A549 (cell line): ENCODE measurements around the gene CLSTN2. TPM values are rescaled to one million over a fixed set of nuclear protein-coding genes. Genes with fewer than 3 reads are reported as not detected.

ENCODE experiments used
- ATAC-seq, 2 experiments: fragments of 200-7000 bp in 1 of 2; fragments of >200 bp in 1 of 2; cut with Nextera tagmentation in 1 of 2; cut with Tn5 transposase in 1 of 2; 3 replicates each; pipeline versions ENCODE4 v1.8.0 to v1.9.1; 2018 to 2020; ENCODE audit warnings: mild to moderate bottlenecking in 1 of 2, moderate library complexity in 1 of 2
- CTCF ChIA-PET: fragments of 300-600 bp; sonication (Branson Sonifier 250); formaldehyde crosslinking; extraction: SDS; loops from one replicate; lab custom pipeline; 2021; ENCODE audit warnings: antibody characterized with exemption, inconsistent platforms; lab: Yijun Ruan, JAX
- POLR2A ChIA-PET: fragments of 350-600 bp; formaldehyde crosslinking; extraction: SDS; loops from one replicate; lab custom pipeline; 2021; ENCODE audit warnings: antibody characterized with exemption, inconsistent platforms; lab: Yijun Ruan, JAX
- DNase-seq, 2 experiments: peaks; one replicate each; pipeline versions ENCODE4 v3.0.0 to v3.0.0-alpha.2; 2011 to 2016; ENCODE audit warnings: low read depth in 1 of 2, low spot score in 1 of 2
- FAIRE-seq: peaks from 2 replicates; lab custom pipeline; 2011; peaks lifted over from hg19 to GRCh38; lab: Jason Lieb, UNC
- H3K27ac ChIP-seq, 2 experiments: fragments of >200 bp; sonication (Bioruptor Twin); formaldehyde crosslinking; 3 replicates each; pipeline ENCODE4 v1.5.1; 2016 to 2017
- H3K4me1 ChIP-seq: fragments of >200 bp; sonication (Bioruptor Twin); formaldehyde crosslinking; 3 replicates; pipeline ENCODE4 v1.6.1; 2016
- H3K4me2 ChIP-seq: fragments of >200 bp; sonication (Bioruptor Twin); formaldehyde crosslinking; 3 replicates; pipeline ENCODE4 v1.6.1; 2016
- H3K4me3 ChIP-seq: fragments of >200 bp; sonication (Bioruptor Twin); formaldehyde crosslinking; 3 replicates; pipeline ENCODE4 v1.5.1; 2016
- H3K9me3 ChIP-seq: fragments of >200 bp; sonication (Bioruptor Twin); formaldehyde crosslinking; 3 replicates; pipeline ENCODE4 v1.6.1; 2016
- BHLHE40 ChIP-seq: IDR thresholded peaks from 2 replicates; pipeline ENCODE4 v1.6.1; 2012; ENCODE audit warnings: low read depth, low read length, inconsistent platforms
- CBX2 ChIP-seq: fragments of 200-600 bp; sonication (generic); IDR thresholded peaks from 2 replicates; pipeline ENCODE4 v1.6.1; 2016; ENCODE audit warnings: low read depth, mild to moderate bottlenecking, borderline replicate concordance
- CEBPB ChIP-seq, 2 experiments: fragments of >200 bp in 1 of 2; sonication (Bioruptor Twin) in 1 of 2; formaldehyde crosslinking in 1 of 2; IDR thresholded peaks; 2 replicates each; pipeline ENCODE4 v1.6.1; 2012 to 2016
- CHD2 ChIP-seq: fragments of 150-350 bp; IDR thresholded peaks from 2 replicates; pipeline ENCODE4 v1.6.1; 2014; ENCODE audit warnings: low read length; ENCODE audit not compliant: partially characterized antibody
- CHD4 ChIP-seq: fragments of 200-600 bp; sonication (generic); IDR thresholded peaks from 2 replicates; pipeline ENCODE4 v1.6.1; 2016; ENCODE audit warnings: antibody characterized with exemption, mild to moderate bottlenecking, borderline replicate concordance
- EHF ChIP-seq: fragments of 250-450 bp; sonication (Bioruptor Pico); IDR thresholded peaks from 2 replicates; pipeline ENCODE4 v1.5.0; 2020; ENCODE audit warnings: mild to moderate bottlenecking
- EP300 ChIP-seq, 2 experiments: fragments of >200 bp; sonication (Bioruptor Twin); formaldehyde crosslinking; IDR thresholded peaks; 2 replicates in 1 of 2; 3 replicates in 1 of 2; pipeline ENCODE4 v1.6.1; 2016 to 2017
- FOSB ChIP-seq: fragments of 250-450 bp; sonication (Bioruptor Pico); IDR thresholded peaks from 2 replicates; pipeline ENCODE4 v1.5.0; 2020; ENCODE audit warnings: mild to moderate bottlenecking, moderate library complexity
- FOXS1 ChIP-seq: fragments of 250-450 bp; sonication (Bioruptor Pico); IDR thresholded peaks from 2 replicates; pipeline ENCODE4 v1.5.0; 2020; ENCODE audit warnings: mild to moderate bottlenecking, moderate library complexity
- GATA3 ChIP-seq: IDR thresholded peaks from 2 replicates; pipeline ENCODE4 v1.6.1; 2012; ENCODE audit warnings: borderline replicate concordance
- HDAC2 ChIP-seq: fragments of 200-600 bp; sonication (generic); IDR thresholded peaks from 2 replicates; pipeline ENCODE4 v1.6.1; 2016
- HEYL ChIP-seq: fragments of 250-450 bp; sonication (Bioruptor Pico); IDR thresholded peaks from 2 replicates; pipeline ENCODE4 v1.8.0; 2021; ENCODE audit warnings: mild to moderate bottlenecking, moderate library complexity
- HOXA7 ChIP-seq: fragments of 250-450 bp; sonication (Bioruptor Pico); IDR thresholded peaks from 2 replicates; pipeline ENCODE4 v1.5.0; 2020; ENCODE audit warnings: mild to moderate bottlenecking, moderate library complexity
- HOXB13 ChIP-seq: fragments of 250-450 bp; sonication (Bioruptor Pico); IDR thresholded peaks from 2 replicates; pipeline ENCODE4 v1.5.0; 2020; ENCODE audit warnings: low read depth, mild to moderate bottlenecking, moderate library complexity
- HOXB5 ChIP-seq: fragments of 250-450 bp; sonication (Bioruptor Pico); IDR thresholded peaks from 2 replicates; pipeline ENCODE4 v1.5.0; 2020; ENCODE audit warnings: mild to moderate bottlenecking, moderate library complexity
- JUNB ChIP-seq: fragments of >200 bp; sonication (Bioruptor Twin); formaldehyde crosslinking; IDR thresholded peaks from 2 replicates; pipeline ENCODE4 v1.6.1; 2016
- KDM1A ChIP-seq: fragments of 200-600 bp; sonication (generic); IDR thresholded peaks from 2 replicates; pipeline ENCODE4 v1.6.1; 2016; ENCODE audit warnings: low read depth, mild to moderate bottlenecking
- MAFK ChIP-seq: fragments of 450-650 bp; IDR thresholded peaks from 2 replicates; pipeline ENCODE4 v1.6.1; 2014; ENCODE audit not compliant: partially characterized antibody
- MYC ChIP-seq: IDR thresholded peaks from 2 replicates; pipeline ENCODE4 v1.6.1; 2012; ENCODE audit warnings: mild to moderate bottlenecking, inconsistent platforms, low read length, improper control_type of control experiment, borderline replicate concordance
- NFE2L2 ChIP-seq: fragments of 150-350 bp; conservative IDR thresholded peaks from 2 replicates; pipeline ENCODE4 v1.6.1; 2014; ENCODE audit warnings: low read length
- NPAS2 ChIP-seq: fragments of 250-450 bp; sonication (Bioruptor Pico); IDR thresholded peaks from 2 replicates; pipeline ENCODE4 v1.8.0; 2022; ENCODE audit warnings: mild to moderate bottlenecking, moderate library complexity, borderline replicate concordance
- NR3C1 ChIP-seq: fragments of >200 bp; sonication (Bioruptor Twin); formaldehyde crosslinking; IDR thresholded peaks from 3 replicates; pipeline ENCODE4 v1.6.1; 2017
- POLR2AphosphoS2 ChIP-seq: conservative IDR thresholded peaks from 2 replicates; pipeline ENCODE4 v1.6.1; 2012; ENCODE audit warnings: low read length, improper control_type of control experiment, inconsistent platforms
- RAD21 ChIP-seq, 2 experiments: fragments of >200 bp in 1 of 2; sonication (Bioruptor Twin) in 1 of 2; formaldehyde crosslinking in 1 of 2; IDR thresholded peaks in 1 of 2; conservative IDR thresholded peaks in 1 of 2; 2 replicates in 1 of 2; 3 replicates in 1 of 2; pipeline ENCODE4 v1.6.1; 2012 to 2018; ENCODE audit warnings: inconsistent platforms in 1 of 2
- RCOR1 ChIP-seq: fragments of 150-350 bp; IDR thresholded peaks from 2 replicates; pipeline ENCODE4 v1.6.1; 2014; ENCODE audit warnings: antibody characterized with exemption, low read length, low read depth
- RNF2 ChIP-seq: fragments of 200-600 bp; sonication (generic); IDR thresholded peaks from 2 replicates; pipeline ENCODE4 v1.6.1; 2016; ENCODE audit warnings: low read depth, mild to moderate bottlenecking, antibody characterized with exemption, moderate library complexity, borderline replicate concordance
- SMC3 ChIP-seq: fragments of >200 bp; sonication (Bioruptor Twin); formaldehyde crosslinking; IDR thresholded peaks from 3 replicates; pipeline ENCODE4 v1.6.1; 2018; ENCODE audit warnings: inconsistent platforms
- ZC3H11A ChIP-seq: fragments of 450-650 bp; IDR thresholded peaks from 2 replicates; pipeline ENCODE4 v1.6.1; 2014; ENCODE audit warnings: antibody characterized with exemption, mild to moderate bottlenecking
- ZNF302 ChIP-seq: fragments of 250-450 bp; sonication (Bioruptor Pico); IDR thresholded peaks from 2 replicates; pipeline ENCODE4 v1.9.0; 2021; ENCODE audit warnings: inconsistent platforms, mild to moderate bottlenecking, moderate library complexity
- WGBS: methylation state at CpG from one replicate; pipeline ENCODE4 v1.1.6; 2017; ENCODE audit errors: missing lambda C conversion rate; 5-methylcytosine and 5-hydroxymethylcytosine counted together
- polyA plus RNA-seq, 4 experiments: library from polyadenylated mRNA; depleted of rRNA in 3 of 4; stranded (reverse); fragments of >200 nt; fragmentation: RNase III in 1 of 4; extraction: RNeasy Plus Mini Kit Qiagen cat#74134 plus additional on column Dnase treatment in 1 of 4; gene quantifications; 2 replicates in 3 of 4; 3 replicates in 1 of 4; pipeline ENCODE4 v1.2.3, GENCODE V29; 2011 to 2017
- TF ChIP-seq, protein P1 (sequence below): fragments of >200 bp; sonication (Bioruptor Twin); formaldehyde crosslinking; IDR thresholded peaks from 2 replicates; pipeline ENCODE4 v1.6.1; 2016
- TF ChIP-seq, protein P2 (sequence below): fragments of >200 bp; sonication (Bioruptor Twin); formaldehyde crosslinking; IDR thresholded peaks from 3 replicates; pipeline ENCODE4 v1.6.1; 2016
- TF ChIP-seq, protein P3 (sequence below): IDR thresholded peaks from 2 replicates; pipeline ENCODE4 v1.6.1; 2012; ENCODE audit warnings: low read depth, borderline replicate concordance
- TF ChIP-seq, protein P4 (sequence below): IDR thresholded peaks from 2 replicates; pipeline ENCODE4 v1.6.1; 2012
- TF ChIP-seq, protein P5 (sequence below): IDR thresholded peaks from 2 replicates; pipeline ENCODE4 v1.6.1; 2012

The CLSTN2 gene
- polyA plus RNA-seq, 2 of the 4 experiments (the other 2 are of a cell fraction): 0.03 to 0.04 TPM

DNA sequence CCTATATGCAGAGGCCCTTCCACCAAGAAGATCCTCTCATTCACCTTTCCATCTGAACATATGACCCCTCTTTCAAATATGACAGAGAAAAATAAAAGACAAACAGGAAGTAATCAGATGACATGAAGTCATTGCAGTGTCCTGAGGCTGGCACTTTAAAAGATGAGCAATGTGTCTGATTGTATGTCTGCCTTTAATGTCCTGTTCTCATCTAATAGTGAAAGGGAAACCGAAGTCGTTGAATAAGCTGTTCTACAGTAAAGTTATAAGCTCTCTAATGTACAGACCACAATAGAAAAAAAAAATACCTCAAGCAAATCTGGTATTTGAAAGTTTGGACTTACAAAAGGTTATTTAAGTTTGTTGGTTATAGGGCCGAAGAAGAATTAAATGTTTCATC lies 243.0 kb downstream of the CLSTN2 start:
- H3K4me2 ChIP-seq: no peak overlapping the region
- WGBS: 19% methylated on average over 3 of the region's 3 CpGs
- no peak for DNase-seq
- no peaks in the 10 kb centered on the region for H3K4me1 ChIP-seq
- ChIA-PET POLR2A (no interaction called here), CTCF (no interaction called here)
- TF ChIP-seq EP300 (IDR thresholded peaks at IDR 0.05): no peak
- no peak for TF ChIP-seq HDAC2
- TF ChIP-seq RAD21 (conservative IDR thresholded peaks at IDR 0.05 in 1 of 2, IDR thresholded peaks at IDR 0.05 in 1 of 2): no peak
- TF ChIP-seq HOXB5 (CRISPR knock-in tag): no peak
- TF ChIP-seq NPAS2 (CRISPR knock-in tag): no peak
- TF ChIP-seq, protein P1, sequence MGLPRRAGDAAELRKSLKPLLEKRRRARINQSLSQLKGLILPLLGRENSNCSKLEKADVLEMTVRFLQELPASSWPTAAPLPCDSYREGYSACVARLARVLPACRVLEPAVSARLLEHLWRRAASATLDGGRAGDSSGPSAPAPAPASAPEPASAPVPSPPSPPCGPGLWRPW: no peak
- TF ChIP-seq MYC: no peak
- TF ChIP-seq MAFK: no peak
- no peak for TF ChIP-seq FOXS1 (CRISPR knock-in tag)
- TF ChIP-seq JUNB: no peak
- no peak for FAIRE-seq
- H3K4me3 ChIP-seq: no peak overlapping the region
- H3K9me3 ChIP-seq: no peaks in the 10 kb centered on the region
- no peak overlapping the region for H3K27ac ChIP-seq
- ATAC-seq: no peak

DNA sequence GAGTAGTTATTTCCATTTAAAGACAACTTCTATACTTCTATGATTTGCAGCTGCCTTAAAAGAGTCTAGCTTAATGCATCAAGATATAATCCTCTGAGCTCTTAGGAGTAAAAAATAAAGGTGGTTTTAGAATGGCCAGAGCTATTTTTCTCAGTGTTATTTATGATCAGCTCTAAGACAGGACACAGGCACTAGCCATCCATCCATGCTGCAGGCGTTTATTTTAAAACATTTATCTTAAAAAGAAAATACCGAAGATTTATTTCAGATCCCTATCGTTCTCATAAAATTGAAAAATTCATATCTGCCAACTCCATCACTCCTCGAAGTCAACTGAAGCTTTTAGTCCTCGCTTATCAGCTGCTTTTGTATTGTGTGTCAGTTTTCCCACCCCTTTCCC lies 243.5 kb downstream of the CLSTN2 start:
- 24% methylated on average over 5 of the region's 5 CpGs for WGBS
- no peak overlapping the region for H3K27ac ChIP-seq
- no peaks in the 10 kb centered on the region for H3K4me1 ChIP-seq
- no peak overlapping the region for H3K4me3 ChIP-seq
- no peaks in the 10 kb centered on the region for H3K9me3 ChIP-seq
- POLR2A ChIA-PET: no interaction called here
- DNase-seq (no peak), FAIRE-seq (no peak), ATAC-seq (no peak)
- no peak for TF ChIP-seq RCOR1
- TF ChIP-seq HEYL (CRISPR knock-in tag): no peak
- TF ChIP-seq, protein P2, sequence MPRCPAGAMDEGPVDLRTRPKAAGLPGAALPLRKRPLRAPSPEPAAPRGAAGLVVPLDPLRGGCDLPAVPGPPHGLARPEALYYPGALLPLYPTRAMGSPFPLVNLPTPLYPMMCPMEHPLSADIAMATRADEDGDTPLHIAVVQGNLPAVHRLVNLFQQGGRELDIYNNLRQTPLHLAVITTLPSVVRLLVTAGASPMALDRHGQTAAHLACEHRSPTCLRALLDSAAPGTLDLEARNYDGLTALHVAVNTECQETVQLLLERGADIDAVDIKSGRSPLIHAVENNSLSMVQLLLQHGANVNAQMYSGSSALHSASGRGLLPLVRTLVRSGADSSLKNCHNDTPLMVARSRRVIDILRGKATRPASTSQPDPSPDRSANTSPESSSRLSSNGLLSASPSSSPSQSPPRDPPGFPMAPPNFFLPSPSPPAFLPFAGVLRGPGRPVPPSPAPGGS: no peak
- no peak for TF ChIP-seq HOXB5 (CRISPR knock-in tag)
- TF ChIP-seq, protein P3, sequence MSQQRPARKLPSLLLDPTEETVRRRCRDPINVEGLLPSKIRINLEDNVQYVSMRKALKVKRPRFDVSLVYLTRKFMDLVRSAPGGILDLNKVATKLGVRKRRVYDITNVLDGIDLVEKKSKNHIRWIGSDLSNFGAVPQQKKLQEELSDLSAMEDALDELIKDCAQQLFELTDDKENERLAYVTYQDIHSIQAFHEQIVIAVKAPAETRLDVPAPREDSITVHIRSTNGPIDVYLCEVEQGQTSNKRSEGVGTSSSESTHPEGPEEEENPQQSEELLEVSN: no peak
- no peak for TF ChIP-seq ZC3H11A
- TF ChIP-seq CHD4: no peak
- no peak for TF ChIP-seq NFE2L2
- TF ChIP-seq KDM1A: no peak
- TF ChIP-seq EHF: no peak
- no peak for TF ChIP-seq RNF2
- no peak for TF ChIP-seq HOXB13 (CRISPR knock-in tag)
- no peak for TF ChIP-seq CEBPB (IDR thresholded peaks at IDR 0.05)
- H3K4me2 ChIP-seq: no peak overlapping the region
- CTCF ChIA-PET: no interaction called here

DNA sequence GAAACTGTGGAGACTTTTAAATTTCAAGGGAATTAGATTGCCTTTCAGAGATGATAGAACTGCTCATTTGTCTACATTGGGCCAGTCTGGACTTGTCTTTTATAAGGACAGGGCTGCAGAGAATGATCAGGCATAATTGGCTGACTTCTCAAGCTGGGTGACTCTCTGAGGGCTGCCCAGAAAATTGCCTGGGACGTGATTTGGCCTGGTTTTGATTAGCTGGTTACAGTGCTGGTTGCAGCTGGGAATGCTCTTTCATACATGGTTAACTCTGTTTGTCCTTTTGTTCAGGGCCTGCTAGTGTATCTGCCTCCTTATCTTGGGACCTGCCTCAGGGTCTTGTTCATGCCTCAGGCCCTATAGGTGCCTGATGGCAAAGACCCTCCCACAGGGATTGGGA lies 245.6 kb downstream of the CLSTN2 start:
- no peak for ATAC-seq
- FAIRE-seq: no peak
- Histone ChIP-seq H3K4me1 (no peaks in the 10 kb centered on the region), H3K9me3 (no peaks in the 10 kb centered on the region), H3K4me2 (no peak overlapping the region), H3K4me3 (no peak overlapping the region), H3K27ac (no peak overlapping the region)
- ChIA-PET CTCF (no interaction called here), POLR2A (no interaction called here)
- 0% methylated on average over 1 of the region's 1 CpG for WGBS
- DNase-seq: no peak
- TF ChIP-seq MAFK (no peak), POLR2AphosphoS2 (no peak), FOSB (CRISPR knock-in tag) (no peak), HOXA7 (CRISPR knock-in tag) (no peak), MYC (no peak), FOXS1 (CRISPR knock-in tag) (no peak), NR3C1 (no peak), GATA3 (no peak), SMC3 (no peak), CBX2 (no peak), CHD2 (no peak), ZNF302 (CRISPR knock-in tag) (no peak), BHLHE40 (no peak)
- TF ChIP-seq, protein P4, sequence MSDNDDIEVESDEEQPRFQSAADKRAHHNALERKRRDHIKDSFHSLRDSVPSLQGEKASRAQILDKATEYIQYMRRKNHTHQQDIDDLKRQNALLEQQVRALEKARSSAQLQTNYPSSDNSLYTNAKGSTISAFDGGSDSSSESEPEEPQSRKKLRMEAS: no peak
- TF ChIP-seq, protein P5, sequence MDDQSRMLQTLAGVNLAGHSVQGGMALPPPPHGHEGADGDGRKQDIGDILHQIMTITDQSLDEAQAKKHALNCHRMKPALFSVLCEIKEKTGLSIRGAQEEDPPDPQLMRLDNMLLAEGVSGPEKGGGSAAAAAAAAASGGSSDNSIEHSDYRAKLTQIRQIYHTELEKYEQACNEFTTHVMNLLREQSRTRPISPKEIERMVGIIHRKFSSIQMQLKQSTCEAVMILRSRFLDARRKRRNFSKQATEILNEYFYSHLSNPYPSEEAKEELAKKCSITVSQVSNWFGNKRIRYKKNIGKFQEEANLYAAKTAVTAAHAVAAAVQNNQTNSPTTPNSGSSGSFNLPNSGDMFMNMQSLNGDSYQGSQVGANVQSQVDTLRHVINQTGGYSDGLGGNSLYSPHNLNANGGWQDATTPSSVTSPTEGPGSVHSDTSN: no peak
